ENCODE measurements around the gene TNC. TPM values are rescaled to one million over a fixed set of nuclear protein-coding genes. Genes with fewer than 3 reads are reported as not detected.
A peak's percentile ranks its signal among the peaks of the same experiment; 100 is the strongest.

The TNC gene
- total RNA-seq, 1 donor from 2014 or later, result 21.5 TPM

GRCh38 chr9:115033800-115034199 is 84.2 kb downstream of the TNC start:
- H3K4me3 Mint-ChIP-seq, result no peak overlapping the region

GRCh38 chr9:115032296-115032695 is 85.7 kb downstream of the TNC start:
- H3K4me3 Mint-ChIP-seq, result no peak overlapping the region
- H3K9me3 Mint-ChIP-seq, result no peaks in the 10 kb centered on the region
- DNase-seq (ENCODE audit: low spot score in 2 of 2, unreplicated experiment in 2 of 2), result no peak
- TF ChIP-seq CTCF (IDR thresholded peaks at IDR 0.05; ENCODE audit: unreplicated experiment), result no peak
- H3K27me3 Mint-ChIP-seq (ENCODE audit: low read depth), result no peaks in the 10 kb centered on the region
- H3K27ac Mint-ChIP-seq, result no peak overlapping the region
- peaks cover 10% of the 10 kb centered on the region for H3K4me1 Mint-ChIP-seq
- H3K36me3 Mint-ChIP-seq, result no peaks in the 10 kb centered on the region

More at GRCh38 chr9:115033800-115034199, 84.2 kb downstream of the TNC start:
- Mint-ChIP-seq H3K4me1 (peaks cover 8% of the 10 kb centered on the region), H3K36me3 (no peaks in the 10 kb centered on the region), H3K27me3 (ENCODE audit: low read depth) (no peaks in the 10 kb centered on the region), H3K27ac (no peak overlapping the region), H3K9me3 (no peaks in the 10 kb centered on the region)
- TF ChIP-seq CTCF (IDR thresholded peaks at IDR 0.05; ENCODE audit: unreplicated experiment), result no peak
- no peak for DNase-seq (ENCODE audit: low spot score in 2 of 2, unreplicated experiment in 2 of 2)

GRCh38 chr9:115030006-115030405 is 88.0 kb downstream of the TNC start:
- no peak overlapping the region for H3K27ac Mint-ChIP-seq

GRCh38 chr9:115025721-115026120 is 92.2 kb downstream of the TNC start:
- peaks cover 36% of the 10 kb centered on the region for H3K4me1 Mint-ChIP-seq
- no peaks in the 10 kb centered on the region for H3K27me3 Mint-ChIP-seq (ENCODE audit: low read depth)
- H3K9me3 Mint-ChIP-seq, result no peaks in the 10 kb centered on the region
- H3K36me3 Mint-ChIP-seq, result no peaks in the 10 kb centered on the region
- H3K4me3 Mint-ChIP-seq, result no peak overlapping the region
- peak overlapping the region; percentile 39 for H3K27ac Mint-ChIP-seq
- no peak for TF ChIP-seq CTCF (IDR thresholded peaks at IDR 0.05; ENCODE audit: unreplicated experiment)
- no peak for DNase-seq (ENCODE audit: low spot score in 2 of 2, unreplicated experiment in 2 of 2)

More at GRCh38 chr9:115030006-115030405, 88.0 kb downstream of the TNC start:
- H3K4me3 Mint-ChIP-seq, result no peak overlapping the region
- H3K36me3 Mint-ChIP-seq, result no peaks in the 10 kb centered on the region
- DNase-seq (ENCODE audit: low spot score in 2 of 2, unreplicated experiment in 2 of 2), result no peak
- H3K27me3 Mint-ChIP-seq (ENCODE audit: low read depth), result no peaks in the 10 kb centered on the region
- H3K9me3 Mint-ChIP-seq, result no peaks in the 10 kb centered on the region
- H3K4me1 Mint-ChIP-seq, result peaks cover 17% of the 10 kb centered on the region
- no peak for TF ChIP-seq CTCF (IDR thresholded peaks at IDR 0.05; ENCODE audit: unreplicated experiment)

- no peaks in the 10 kb centered on the region for H3K9me3 Mint-ChIP-seq
- H3K36me3 Mint-ChIP-seq, result no peaks in the 10 kb centered on the region
- DNase-seq (ENCODE audit: low spot score in 2 of 2, unreplicated experiment in 2 of 2), result no peak
- H3K27ac Mint-ChIP-seq, result peak overlapping the region; percentile 72
- H3K4me3 Mint-ChIP-seq, result no peak overlapping the region
- no peaks in the 10 kb centered on the region for H3K27me3 Mint-ChIP-seq (ENCODE audit: low read depth)
- no peak for TF ChIP-seq CTCF (IDR thresholded peaks at IDR 0.05; ENCODE audit: unreplicated experiment)
- H3K4me1 Mint-ChIP-seq, result peaks cover 36% of the 10 kb centered on the region
These were observed 92.9 kb downstream of the TNC start for GRCh38 chr9:115024925-115025535.
